Right ventricle myocardium inferior (tissue), 1 donor: Measurements from ENCODE around the gene APOL4. TPM values are rescaled to one million over a fixed set of nuclear protein-coding genes. Genes with fewer than 3 reads are reported as not detected.
"Not testable (repeated sequence)": the region's sequence is repeated elsewhere in the genome, so short reads cannot be mapped to it uniquely, and the experiment has no call there.

ENCODE experiments used
- ATAC-seq: fragments of 200-7000 bp; cut with Tn5 transposase; one replicate; pipeline ENCODE4 v1.9.1; 2020; ENCODE audit warnings: mild to moderate bottlenecking, moderate library complexity
- DNase-seq: peaks from one replicate; pipeline ENCODE4 v3.0.0; 2021; ENCODE audit errors: missing footprints
- intact Hi-C: fragments of 100-400 bp; cut with DNase I; formaldehyde crosslinking; loops from one replicate; pipeline ENCODE4 v1.11.0; 2022
- long read RNA-seq: library from polyadenylated mRNA; unstranded; transcript quantifications from one replicate; pipeline ENCODE4 v2.0.0, GENCODE V29; 2021
- total RNA-seq: library from RNA; stranded (reverse); fragmentation: NEBNext Ultra II Directional; extraction: Animal tissue kit (Norgen Biotek cat#: 25700); gene quantifications from one replicate; pipeline ENCODE4 v1.2.1, GENCODE V29; 2021
- donor health status: DM: no; HTN: yes; CAD: no; lungs with severe emphysema.

Gene APOL4
- total RNA-seq: 6.9 TPM
- long read RNA-seq, partial matches to known transcripts: 1 of 3 reads
- long read RNA-seq, other reads (novel, unspliced or antisense): 2 of 3 reads

- intact Hi-C loops: no loop called here
- ATAC-seq (peak; percentile 86), DNase-seq (peak; percentile 90)
Observed at GRCh38 chr22:36201630-36202319, at the start of gene APOL4. TSS of gene APOL4 (minus strand) at chr22:36201809. CDS start at chr22:36201734, 75 bp downstream.

- ATAC-seq, intact Hi-C loops, DNase-seq: not testable (repeated sequence)
Observed at GRCh38 chr22:36250292-36250960, 48.8 kb upstream of the APOL4 start.

- no peak for DNase-seq
- no peak for ATAC-seq
- intact Hi-C loops: no loop called here
Observed at GRCh38 chr22:36249160-36249559, 47.6 kb upstream of the APOL4 start.

- intact Hi-C loops: no loop called here
- DNase-seq (no peak), ATAC-seq (no peak)
Observed at GRCh38 chr22:36247955-36248354, 46.3 kb upstream of the APOL4 start.

GRCh38 chr22:36246718-36247117, 45.1 kb upstream of the APOL4 start:
- no peak for DNase-seq
- intact Hi-C loops: no loop called here
- no peak for ATAC-seq

- intact Hi-C loops: loop anchor here (2.0 kb wide), 1 partner anchor 23 kb away; no protein-coding TSS in a partner anchor
- DNase-seq (no peak), ATAC-seq (no peak)
Observed at GRCh38 chr22:36245805-36246356, 44.3 kb upstream of the APOL4 start.

- intact Hi-C loops: loop anchor here (2.0 kb wide), 1 partner anchor 22 kb away; no protein-coding TSS in a partner anchor
- DNase-seq: no peak
- peak; percentile 94 for ATAC-seq
Observed at GRCh38 chr22:36244522-36245391, 43.1 kb upstream of the APOL4 start.

GRCh38 chr22:36243986-36244385, 42.4 kb upstream of the APOL4 start:
- ATAC-seq (peak; percentile 6), DNase-seq (no peak)
- intact Hi-C loops: loop anchor here (2.0 kb wide), 1 partner anchor 21 kb away; no protein-coding TSS in a partner anchor

- intact Hi-C loops: no loop called here
- ATAC-seq (peak; percentile 97), DNase-seq (peak; percentile 94)
Observed at GRCh38 chr22:36239401-36240171, 38.0 kb upstream of the APOL4 start, which contains the start of gene APOL2. TSS of gene APOL2 (minus strand) at chr22:36239527. CDS start at chr22:36233162, 6,365 bp downstream.

- no peak for DNase-seq
- ATAC-seq: peak; percentile 14
- intact Hi-C loops: no loop called here
Observed at GRCh38 chr22:36239150-36239400, 37.5 kb upstream of the APOL4 start.

GRCh38 chr22:36238373-36239149, 37.0 kb upstream of the APOL4 start:
- no peak for DNase-seq
- intact Hi-C loops: no loop called here
- peak; percentile 18 for ATAC-seq

- ATAC-seq: no peak
- intact Hi-C loops: no loop called here
- DNase-seq: no peak
Observed at GRCh38 chr22:36237462-36238372, 36.1 kb upstream of the APOL4 start.

- ATAC-seq: no peak
- DNase-seq: no peak
- intact Hi-C loops: no loop called here
Observed at GRCh38 chr22:36236388-36237319, 35.0 kb upstream of the APOL4 start.

GRCh38 chr22:36235585-36235984, 34.0 kb upstream of the APOL4 start:
- DNase-seq: no peak
- no peak for ATAC-seq
- intact Hi-C loops: no loop called here

- ATAC-seq: no peak
- intact Hi-C loops: no loop called here
- no peak for DNase-seq
Observed at GRCh38 chr22:36234919-36235318, 33.3 kb upstream of the APOL4 start.

GRCh38 chr22:36234213-36234612, 32.6 kb upstream of the APOL4 start:
- intact Hi-C loops: no loop called here
- ATAC-seq (no peak), DNase-seq (no peak)
